ENCODE measurements around the gene LGI1.

The LGI1 gene

DNA sequence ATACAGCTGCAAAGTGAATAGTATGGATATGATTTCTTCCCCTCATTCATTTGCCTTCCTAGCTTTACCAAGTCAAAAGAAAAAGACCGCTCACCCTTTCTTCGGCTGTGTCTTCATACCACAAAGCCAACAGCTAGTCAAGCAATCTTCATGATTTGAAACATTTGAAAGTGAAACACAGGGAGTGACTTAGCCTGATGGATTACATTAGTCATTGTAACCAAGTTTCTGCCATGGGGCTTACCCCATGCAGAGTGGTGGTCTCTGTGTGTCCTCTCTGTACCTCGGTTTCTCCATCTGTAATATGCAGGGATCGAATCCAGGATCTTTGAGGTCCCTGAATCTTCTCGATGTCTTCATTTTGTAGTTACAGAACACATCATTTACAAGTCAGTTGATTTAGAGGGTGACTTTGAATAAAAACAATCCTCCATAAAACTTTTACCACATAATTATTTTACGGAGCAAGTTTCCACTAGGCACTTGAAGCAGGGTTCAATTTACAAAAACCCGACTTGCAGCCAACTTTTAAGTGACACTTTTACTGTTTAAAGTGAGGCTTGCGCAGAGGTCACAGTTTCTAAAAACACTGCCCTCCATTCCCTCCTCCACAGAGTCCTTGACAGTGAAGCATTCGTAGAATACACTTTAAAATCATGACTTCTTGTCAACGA, 2.2 kb upstream of the LGI1 start:
- no peak for DNase-seq

DNA sequence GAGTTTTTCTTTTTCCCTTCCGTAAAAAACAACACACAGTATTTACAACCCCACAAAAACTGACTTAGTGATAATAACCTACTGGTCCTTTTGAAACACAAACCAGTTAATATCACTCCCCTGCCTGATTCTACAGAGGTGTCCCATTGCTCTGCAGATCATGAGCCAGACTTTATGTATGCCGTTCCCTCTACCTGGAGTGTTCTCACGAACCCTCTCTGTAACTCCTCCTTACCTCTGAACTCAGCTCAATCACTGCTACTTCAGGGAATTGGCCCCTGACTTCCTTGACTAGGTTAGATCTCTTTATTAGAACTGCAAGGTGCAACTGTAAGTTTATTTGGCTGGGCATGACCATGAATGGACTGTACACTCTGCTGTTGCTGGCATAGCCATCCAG, 1.6 kb upstream of the LGI1 start:
- no peak for DNase-seq

DNA sequence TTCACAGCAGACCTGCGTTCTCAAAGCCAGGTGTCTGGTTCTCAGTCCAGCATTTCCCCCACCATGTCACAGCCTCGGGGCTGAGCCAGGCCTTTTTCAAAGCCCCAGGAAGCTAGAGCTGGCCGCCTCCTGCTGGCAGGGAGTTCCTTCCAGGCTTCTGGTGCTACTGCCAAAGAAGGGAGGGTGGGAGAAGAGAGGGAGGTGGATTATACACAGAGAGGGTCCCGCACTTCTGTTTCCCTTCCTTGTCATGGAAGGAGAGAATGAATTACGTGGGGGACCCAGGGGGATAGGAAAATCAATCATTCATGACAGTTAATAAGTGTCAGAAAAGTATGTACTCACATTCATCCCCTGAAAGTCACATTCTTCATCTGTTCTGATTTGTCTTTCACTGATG, 600 bp upstream of the LGI1 start:
- no peak for DNase-seq

DNA sequence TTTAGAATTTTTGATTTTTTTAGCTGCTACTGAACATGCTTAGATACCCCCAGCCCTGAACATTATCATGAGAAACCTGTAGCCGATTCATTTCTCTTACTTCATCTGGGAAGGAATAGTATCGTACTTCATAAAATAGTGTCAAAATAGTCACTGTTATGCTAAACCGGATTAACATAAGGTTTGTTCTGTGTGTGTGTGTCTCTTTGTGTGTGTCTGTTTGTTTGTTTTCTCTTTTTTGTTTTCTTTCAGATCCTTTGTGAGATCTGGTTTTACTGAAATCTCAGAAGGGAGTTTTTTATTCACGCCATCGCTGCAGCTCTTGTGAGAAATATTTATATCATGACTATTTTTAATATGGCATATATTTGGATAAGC, 761 bp downstream of the LGI1 start:
- no peak for DNase-seq

DNA sequence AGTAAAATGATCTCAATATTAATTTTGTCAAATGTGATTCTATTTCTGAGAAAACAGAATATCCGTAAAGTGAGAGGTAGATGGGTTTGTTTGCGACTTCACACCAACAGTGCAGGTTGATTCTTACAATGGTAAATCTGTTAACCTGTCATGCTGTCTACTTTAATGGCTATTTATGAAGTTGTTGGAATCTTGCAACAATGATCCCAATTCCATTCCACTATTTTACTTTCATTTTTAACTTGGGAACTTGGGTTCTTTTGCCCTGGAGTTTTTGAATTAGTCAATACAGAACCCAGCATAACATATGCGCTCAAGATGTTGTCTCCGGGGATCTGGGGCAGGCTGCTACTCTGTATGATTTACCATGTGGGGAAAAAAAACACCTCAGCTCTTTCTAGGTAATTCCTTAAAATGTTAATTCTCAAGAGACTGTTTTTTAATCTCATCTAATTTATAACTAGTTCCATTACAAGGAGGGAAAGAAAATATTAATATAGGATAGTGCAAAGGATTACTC, 1.2 kb downstream of the LGI1 start:
- DNase-seq: no peak

DNA sequence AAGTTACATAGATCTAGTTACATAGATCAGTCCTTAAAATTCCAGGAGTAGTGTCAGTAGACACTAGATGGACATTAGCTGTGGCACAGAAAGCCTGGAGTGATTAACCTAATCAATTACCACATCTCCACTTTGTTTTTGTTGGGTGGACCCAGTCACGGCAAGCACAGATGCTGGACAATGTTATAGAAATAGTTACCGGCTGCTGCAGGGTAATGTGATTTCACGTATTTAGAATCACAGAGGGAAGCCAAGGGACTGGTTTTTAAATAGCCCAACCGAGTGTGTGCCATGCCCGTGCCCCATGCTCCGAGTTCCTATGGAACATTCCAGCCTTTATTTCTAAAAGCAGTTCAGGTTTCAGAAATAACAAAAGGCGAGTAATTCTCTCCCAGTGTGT, 2.8 kb downstream of the LGI1 start:
- DNase-seq: no peak

DNA sequence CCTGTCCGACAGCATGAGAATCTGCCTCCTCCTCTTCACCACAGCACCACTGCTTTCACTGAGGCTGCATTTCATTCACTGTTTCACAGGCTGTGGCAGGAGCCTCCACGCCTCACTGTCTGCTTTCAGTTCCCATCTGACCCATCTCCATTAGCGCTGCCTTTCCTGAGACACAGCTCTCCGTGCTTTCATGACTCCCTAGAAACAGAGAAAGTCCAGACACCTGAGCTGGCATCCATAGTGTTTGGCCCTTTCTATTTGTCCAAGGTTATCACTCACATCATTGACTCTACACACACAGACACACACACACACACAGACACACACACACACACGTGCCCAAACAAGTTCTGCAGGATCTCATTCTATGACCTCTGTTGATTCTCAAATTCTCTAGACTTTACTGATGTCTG, 5.2 kb downstream of the LGI1 start:
- DNase-seq: no peak

DNA sequence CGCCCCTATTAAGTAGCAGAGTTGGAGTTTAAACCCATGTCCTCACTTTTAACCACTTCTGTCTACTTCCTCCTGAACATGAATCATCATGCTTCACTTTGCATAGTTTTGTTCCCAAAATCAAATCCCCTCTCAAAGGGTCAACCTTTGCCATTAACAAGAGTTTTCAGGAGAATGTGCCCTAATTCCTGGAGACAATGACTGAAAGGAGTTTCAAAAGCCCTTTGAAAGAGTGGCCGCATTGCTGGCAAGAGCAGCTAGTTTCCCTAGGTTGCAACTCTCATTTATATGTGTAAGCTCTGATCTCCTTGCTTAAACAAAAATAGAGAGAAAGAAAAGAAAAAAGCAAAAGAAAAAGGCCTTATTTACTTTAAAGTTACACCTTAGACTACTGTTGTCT, 9.2 kb downstream of the LGI1 start:
- DNase-seq: no peak

DNA sequence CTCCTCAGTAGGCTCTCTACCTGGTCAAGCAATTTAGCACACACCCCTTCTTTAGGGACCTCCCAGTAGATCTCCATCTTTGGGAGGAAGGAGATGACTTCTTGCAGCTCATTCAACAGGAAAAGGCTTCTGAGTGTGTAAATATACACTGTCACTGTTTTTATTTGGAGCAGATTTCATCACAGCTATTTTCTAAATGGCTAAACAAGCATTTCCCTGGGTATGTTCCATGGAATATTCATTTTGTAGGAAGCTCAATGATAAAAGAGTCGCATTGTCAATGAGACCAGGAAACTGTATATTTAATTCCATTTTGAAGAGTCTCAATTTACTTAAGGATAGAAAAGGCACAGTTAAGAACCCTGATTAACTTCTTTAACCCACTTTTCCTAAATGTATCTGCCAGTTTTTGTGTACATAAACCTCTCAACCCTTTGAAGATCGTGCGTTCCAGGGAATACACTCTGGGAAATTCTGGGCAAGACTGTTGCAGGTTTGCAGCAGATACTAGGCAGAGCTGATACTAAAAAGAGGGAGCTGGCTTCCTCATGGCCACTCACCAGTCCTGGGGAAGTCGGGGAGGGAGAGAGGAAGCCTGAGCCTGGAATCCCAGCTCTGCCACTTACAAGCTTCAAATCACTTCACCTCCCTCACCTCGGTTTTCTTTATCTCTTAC, 10.1 kb downstream of the LGI1 start:
- DNase-seq: no peak

DNA sequence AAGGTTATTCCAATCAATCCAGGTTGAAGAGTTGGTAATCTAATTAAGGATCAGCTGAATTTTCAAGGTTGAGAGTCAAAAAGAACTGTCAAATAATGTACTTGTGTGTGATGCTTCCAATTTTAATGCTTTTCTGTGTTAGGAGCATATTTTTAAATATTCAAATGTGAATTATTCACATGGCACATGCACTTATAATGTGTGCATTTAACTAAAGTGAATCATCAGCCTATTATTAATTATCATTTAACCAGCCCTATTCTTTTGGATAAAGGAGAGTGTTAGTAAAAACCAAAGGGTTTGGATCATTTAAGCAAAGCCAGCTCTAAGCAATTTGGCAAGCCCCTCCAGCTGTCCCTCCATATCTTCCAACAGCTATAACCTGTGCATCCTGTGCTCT, 11.2 kb downstream of the LGI1 start:
- DNase-seq: no peak

DNA sequence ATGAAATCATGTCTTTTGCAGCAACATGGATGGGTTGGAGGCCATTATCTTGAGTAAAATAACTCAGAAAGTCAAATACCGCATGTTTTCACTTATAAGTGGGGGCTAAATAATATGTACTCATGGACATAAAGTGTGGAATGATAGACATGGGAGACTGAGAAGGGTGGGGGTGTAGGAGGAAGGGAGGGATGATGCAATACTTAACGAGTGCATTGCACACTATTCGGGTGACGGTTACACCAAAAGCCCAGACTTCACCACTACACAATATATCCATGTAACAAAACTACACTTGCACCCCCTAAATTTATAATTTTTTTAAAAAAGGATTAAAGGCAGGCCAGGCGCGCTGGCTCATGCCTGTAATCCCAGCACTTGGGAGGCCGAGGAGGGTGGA, 13.6 kb downstream of the LGI1 start:
- DNase-seq: no peak

DNA sequence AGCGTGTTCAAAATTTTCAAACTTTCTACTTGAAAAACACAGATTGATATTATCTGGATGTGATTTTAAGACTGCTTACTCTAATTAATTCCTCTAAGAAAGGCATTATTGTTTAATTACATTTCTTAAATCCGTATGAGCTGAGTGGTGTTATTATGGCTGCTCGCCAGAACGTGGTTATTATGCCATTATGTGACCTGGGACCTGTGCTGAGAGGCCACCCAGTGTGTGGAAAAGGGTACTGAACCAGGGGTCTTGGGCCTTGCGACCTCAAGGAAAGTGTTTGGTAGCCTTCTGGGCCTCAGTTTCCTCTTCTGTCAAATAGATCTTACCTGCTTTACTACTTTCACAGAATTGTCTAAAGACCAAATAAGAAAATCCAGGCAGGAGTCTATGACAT, 15.4 kb downstream of the LGI1 start:
- DNase-seq: no peak

DNA sequence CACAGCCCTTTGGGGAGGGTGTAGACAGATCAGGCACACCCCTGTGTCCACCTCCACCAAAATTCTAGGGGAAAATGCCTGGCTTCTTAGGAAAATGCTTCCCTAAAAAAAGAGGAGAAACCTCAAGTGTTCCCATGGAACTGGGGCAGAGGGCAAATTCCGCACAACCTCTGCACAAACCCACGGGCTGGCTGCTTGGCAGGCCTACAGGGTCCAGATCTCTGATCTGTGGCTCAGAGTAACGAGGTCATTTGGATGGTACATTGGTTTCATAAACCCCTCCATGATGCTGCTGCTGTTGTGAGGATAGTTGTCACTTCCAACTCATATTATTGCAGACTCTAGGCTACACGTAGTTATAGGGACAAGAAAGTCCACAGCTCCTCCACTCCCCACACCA, 16.0 kb downstream of the LGI1 start:
- DNase-seq: no peak

DNA sequence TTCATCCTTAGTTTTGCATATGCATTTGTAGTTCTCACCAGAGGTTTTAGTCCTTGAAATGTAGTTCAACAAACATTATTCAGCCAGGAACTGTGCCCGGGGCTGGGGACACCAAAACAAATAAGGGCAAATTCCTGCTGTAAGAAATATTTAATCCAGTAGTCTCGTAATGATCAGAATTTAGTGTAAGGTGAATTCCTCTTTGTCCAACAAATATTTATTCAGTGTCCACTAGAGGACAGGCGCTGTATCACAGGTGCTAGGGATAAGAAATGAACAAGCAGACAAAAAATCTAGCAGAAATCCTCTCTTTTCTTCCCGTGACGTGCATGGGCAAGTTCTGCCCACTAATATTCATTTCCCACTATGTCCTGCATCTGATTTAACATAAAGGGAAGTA, 17.6 kb downstream of the LGI1 start:
- DNase-seq: no peak

DNA sequence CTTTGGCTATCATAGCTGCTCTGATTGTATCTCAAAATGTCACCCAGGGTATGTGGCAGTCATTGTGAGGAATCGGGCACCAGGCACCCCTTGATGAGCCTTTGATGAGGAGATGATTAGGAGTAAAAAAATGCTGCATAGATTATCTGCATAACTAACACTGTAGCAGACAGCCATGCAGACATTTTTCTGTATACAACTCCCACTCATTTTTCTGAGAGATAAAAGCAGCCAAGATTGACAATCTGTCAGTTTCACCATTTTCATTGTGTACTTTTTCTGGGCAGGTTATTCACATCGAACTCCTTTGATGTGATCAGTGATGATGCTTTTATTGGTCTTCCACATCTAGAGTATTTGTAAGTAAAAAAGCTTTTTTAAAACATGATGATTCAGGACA, 19.4 kb downstream of the LGI1 start:
- DNase-seq: no peak

DNA sequence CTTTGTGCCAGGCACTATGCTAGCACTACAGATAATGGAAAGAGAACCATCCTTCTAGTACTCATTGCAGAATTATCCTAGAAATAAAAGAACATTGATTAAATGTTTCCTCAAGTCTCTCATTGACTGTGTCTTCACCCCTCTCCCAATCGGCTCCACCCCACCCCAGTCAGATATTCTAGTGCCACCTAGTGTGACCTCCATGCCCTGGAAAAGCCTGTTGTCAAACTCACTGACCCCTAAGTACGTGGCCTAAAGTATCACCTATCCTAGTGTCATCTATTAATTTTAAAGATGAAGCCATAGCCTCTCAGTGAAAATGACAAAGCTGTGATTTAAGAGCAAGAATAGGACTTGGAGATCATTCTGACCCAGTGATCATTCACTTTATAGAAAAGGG, 26.3 kb downstream of the LGI1 start:
- no peak for DNase-seq

DNA sequence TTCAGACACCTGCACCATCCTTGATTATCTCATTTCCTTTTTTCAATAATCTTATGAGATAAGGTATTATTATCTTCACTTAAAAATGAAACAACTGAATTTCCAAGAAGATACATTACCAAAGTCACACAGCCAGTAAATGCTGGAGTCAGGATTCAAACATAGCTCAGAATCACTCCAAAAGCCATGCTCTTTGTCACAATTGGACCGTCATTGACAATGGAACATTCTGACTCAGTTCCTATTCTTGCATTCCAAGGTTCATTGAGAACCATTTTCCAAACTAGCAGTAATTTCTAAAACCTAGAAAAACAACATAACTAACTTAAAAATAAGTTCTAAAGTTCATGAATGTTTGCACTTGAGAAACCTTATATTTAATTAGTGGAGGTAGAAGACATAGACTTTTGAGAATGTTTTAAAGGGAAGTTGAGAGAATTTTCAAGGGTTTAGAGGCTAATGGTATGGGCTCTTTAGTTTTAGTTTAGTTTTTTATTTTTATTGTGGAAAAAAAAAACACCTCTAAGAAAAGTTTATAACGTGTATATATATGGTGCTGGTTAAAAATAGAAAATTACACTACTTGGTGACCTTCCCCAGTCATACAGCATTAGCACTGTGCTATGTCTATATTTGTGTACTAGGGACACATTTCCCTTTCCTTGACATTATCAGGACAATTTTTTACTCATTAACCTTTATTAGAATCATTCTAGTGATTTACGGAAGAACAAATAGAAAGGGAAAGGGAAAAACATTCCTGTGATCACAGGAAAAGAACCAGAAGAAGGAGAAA, 30.9 kb downstream of the LGI1 start:
- DNase-seq: no peak

DNA sequence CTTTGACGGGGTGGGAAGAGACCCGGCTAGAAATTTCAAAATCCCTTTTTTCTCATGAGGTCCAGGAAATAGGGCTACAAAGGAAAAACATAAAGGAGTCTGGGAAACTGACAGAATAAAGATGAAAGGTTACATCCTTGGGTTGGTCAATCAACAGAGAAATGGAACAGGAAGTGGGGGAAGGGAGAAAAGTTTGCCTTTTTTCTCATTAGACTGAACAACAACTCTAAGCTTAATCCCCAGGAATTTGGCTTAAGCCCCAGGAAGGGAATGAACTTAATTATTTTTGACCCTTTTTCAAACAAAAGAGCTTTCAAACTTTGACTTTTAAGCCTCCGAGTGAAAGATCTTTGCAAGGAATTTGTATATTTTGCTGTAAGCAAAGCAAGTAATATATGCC, 32.7 kb downstream of the LGI1 start:
- no peak for DNase-seq

DNA sequence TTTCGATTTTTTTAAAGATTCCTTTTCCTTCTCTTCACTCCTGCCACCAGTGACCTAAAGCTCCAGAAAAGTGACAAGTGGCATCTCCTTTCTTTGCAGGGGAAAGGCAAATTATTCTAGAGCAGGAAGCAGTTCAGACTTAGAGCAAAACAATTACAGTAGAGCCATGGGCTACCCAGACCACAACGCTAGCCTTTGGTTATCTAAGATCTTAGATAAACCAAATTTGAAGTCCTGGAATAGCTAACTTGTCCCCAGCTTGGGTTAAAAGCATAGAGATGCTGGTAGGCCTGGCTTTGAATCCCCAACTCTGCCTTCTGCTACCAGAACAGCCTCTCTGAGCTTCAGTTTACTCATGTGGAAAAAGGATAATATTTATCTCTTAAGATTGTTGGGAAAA, 38.4 kb downstream of the LGI1 start:
- DNase-seq: no peak

DNA sequence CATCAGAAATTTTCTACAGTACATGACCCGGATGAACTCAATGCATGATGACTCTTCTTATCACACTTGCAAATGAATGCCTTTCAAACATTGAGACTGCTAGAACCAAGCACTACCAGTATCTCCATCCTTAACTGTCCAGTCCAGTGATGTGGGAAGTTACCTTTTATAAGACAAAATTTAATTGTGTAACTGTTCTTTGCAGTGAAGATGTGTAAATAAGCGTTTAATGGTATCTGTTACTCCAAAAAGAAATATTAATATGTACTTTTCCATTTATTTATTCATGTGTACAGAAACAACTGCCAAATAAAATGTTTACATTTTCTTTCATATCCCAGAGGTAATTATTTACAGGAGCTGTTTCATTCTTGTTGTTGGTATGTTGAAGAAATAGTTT, 40.1 kb downstream of the LGI1 start:
- no peak for DNase-seq

DNA sequence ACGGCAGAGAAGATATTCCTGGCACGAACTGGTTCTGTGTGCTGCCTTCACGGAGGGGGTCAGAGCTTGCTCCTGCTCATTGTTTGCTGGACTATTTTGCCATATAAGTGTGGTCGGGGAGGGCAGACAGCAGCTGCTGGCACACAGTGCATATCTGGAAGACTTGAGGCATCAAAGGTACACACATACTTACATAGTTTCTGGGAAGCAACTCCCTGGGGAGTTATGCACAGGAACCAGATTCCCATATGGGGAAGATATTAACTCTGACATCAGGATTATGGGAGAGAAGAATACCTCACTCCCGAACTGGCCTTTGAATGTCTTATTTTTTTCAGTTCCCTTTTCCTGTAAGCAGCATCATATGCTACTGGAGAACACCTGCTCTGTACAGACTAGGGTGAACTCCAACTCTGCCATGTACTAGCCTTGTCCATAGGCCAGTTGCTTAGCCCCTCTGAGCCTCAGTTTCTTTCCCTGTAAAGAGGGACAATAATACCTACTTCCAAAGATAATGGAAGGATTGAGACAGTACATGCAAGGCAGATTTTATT, 41.5 kb downstream of the LGI1 start:
- DNase-seq: no peak

DNA sequence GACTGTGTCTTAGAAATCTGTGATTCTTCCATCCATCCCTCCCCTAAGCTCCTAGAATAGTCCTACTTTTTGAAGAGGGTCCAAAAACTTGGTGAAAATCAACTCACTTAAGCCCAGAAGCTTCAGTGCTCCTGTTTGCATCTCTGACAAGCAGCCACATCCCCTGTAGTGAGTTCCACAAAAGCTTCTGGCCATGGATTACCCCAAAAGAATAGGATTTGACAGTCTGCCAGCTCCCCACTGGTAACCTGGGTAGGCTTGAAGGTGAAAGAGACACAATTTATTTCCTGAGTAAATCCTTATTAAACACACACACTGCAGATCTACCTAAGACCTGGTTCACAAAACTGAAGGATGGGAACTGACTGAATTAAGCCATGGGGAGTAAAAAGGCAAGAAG, 46.5 kb downstream of the LGI1 start:
- DNase-seq: no peak

DNA sequence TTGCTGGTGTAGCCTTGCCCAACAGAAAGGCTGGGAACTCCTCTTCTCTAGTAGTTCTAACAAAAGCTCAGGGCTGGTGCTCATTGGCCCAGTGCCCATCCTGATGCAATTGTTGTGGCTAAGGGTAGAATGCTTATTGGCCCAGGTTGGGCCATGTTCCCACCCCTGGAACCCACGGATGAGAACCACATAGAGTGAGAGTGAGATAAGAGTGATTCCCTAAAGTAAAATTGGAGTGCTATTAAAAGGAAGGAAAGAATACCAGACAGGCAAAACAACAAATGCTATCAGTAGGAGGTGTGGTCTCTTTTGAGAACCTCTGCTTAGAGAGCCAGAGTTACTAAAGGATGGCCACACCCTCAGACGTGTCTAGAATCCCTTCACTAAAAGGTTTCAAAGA, 49.2 kb downstream of the LGI1 start:
- no peak for DNase-seq

DNA sequence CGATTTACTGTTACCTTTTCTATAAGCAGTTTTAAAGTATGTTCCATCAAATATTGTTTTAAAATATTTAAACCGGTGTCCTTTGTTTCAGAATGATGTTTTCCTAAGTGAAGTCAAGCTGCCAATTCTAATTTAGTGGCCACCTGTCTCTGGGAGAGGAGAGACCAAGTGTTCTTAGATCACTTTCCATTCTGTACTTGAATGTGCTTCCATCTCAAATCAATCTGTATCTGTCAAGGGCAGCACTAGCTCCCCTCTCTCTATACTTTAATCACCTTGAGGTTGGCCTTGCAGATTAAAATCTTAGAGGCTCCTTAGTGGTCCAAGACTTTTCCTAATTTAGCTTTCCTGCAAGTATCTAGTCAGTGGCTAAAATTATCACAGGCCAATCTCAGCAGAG, 49.6 kb downstream of the LGI1 start:
- DNase-seq: no peak
